Measurements from ENCODE around the gene PCDHB14.
"Not testable (repeated sequence)": the region's sequence is repeated elsewhere in the genome, so short reads cannot be mapped to it uniquely, and the experiment has no call there.

PCDHB14 gene

GRCh38 chr5:141208478-141208877 lies 14.7 kb upstream of the PCDHB14 start, which contains the start of gene PCDHB12:
Gene PCDHB12 (plus strand): TSS chr5:141208719. CDS start chr5:141208908, 189 bp downstream.
- no peak within 1 kb of the TSS for H3K4me3 ChIP-seq (ENCODE audit: low read length)
- TF ChIP-seq, protein P1, sequence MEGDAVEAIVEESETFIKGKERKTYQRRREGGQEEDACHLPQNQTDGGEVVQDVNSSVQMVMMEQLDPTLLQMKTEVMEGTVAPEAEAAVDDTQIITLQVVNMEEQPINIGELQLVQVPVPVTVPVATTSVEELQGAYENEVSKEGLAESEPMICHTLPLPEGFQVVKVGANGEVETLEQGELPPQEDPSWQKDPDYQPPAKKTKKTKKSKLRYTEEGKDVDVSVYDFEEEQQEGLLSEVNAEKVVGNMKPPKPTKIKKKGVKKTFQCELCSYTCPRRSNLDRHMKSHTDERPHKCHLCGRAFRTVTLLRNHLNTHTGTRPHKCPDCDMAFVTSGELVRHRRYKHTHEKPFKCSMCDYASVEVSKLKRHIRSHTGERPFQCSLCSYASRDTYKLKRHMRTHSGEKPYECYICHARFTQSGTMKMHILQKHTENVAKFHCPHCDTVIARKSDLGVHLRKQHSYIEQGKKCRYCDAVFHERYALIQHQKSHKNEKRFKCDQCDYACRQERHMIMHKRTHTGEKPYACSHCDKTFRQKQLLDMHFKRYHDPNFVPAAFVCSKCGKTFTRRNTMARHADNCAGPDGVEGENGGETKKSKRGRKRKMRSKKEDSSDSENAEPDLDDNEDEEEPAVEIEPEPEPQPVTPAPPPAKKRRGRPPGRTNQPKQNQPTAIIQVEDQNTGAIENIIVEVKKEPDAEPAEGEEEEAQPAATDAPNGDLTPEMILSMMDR (conservative IDR thresholded peaks at IDR 0.05; ENCODE audit: low read depth, low read length) = no peak
- no peak for DNase-seq (ENCODE audit: low read depth)

- not testable (repeated sequence) for DNase-seq (ENCODE audit: low read depth); H3K4me3 ChIP-seq (ENCODE audit: low read length)
Observed at GRCh38 chr5:141210281-141210680, 12.9 kb upstream of the PCDHB14 start.

DNA sequence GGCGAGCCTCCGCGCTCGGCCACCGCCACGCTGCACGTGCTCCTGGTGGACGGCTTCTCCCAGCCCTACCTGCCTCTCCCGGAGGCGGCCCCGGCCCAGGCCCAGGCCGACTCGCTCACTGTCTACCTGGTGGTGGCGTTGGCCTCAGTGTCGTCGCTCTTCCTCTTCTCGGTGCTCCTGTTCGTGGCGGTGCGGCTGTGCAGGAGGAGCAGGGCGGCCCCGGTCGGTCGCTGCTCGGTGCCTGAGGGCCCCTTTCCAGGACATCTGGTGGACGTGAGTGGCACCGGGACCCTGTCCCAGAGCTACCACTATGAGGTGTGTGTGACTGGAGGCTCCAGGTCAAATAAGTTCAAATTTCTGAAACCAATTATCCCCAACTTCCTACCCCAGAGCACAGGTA lies 12.3 kb upstream of the PCDHB14 start:
- DNase-seq (ENCODE audit: low read depth); H3K4me3 ChIP-seq (ENCODE audit: low read length): not testable (repeated sequence)

DNA sequence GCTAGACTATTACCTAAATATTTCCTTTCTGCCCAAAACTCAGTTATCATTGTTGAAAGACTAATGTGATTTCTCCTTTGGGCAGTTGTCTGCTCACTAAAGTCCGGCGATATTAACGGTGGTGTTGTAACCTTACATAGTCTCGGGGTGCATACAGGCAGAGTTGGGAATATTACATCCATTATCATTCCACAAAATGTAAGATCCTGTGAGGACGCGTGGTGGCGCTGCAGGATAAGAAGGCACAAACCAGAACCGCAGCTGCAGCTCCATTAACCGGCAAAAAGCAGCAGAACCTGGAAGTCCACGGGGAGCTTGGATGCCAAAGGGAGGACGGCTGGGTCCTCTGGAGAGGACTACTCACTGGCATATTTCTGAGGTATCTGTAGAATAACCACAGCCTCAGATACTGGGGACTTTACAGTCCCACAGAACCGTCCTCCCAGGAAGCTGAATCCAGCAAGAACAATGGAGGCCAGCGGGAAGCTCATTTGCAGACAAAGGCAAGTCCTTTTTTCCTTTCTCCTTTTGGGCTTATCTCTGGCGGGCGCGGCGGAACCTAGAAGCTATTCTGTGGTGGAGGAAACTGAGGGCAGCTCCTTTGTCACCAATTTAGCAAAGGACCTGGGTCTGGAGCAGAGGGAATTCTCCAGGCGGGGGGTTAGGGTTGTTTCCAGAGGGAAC lies 9.3 kb upstream of the PCDHB14 start, which contains the start of gene PCDHB13:
Gene PCDHB13, plus strand, starts transcription at position 264 of the 684 bp plus-strand sequence. Its CDS starts 205 bp downstream, at position 469.
- DNase-seq (ENCODE audit: low read depth); H3K4me3 ChIP-seq (ENCODE audit: low read length): not testable (repeated sequence)

DNA sequence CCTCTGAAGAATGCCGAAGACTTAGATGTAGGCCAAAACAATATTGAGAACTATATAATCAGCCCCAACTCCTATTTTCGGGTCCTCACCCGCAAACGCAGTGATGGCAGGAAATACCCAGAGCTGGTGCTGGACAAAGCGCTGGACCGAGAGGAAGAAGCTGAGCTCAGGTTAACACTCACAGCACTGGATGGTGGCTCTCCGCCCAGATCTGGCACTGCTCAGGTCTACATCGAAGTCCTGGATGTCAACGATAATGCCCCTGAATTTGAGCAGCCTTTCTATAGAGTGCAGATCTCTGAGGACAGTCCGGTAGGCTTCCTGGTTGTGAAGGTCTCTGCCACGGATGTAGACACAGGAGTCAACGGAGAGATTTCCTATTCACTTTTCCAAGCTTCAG lies 8.6 kb upstream of the PCDHB14 start:
- DNase-seq (ENCODE audit: low read depth); H3K4me3 ChIP-seq (ENCODE audit: low read length): not testable (repeated sequence)

DNA sequence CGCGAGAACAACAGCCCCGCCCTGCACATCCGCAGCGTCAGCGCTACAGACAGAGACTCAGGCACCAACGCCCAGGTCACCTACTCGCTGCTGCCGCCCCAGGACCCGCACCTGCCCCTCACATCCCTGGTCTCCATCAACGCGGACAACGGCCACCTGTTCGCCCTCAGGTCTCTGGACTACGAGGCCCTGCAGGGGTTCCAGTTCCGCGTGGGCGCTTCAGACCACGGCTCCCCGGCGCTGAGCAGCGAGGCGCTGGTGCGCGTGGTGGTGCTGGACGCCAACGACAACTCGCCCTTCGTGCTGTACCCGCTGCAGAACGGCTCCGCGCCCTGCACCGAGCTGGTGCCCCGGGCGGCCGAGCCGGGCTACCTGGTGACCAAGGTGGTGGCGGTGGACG lies 7.6 kb upstream of the PCDHB14 start:
- not testable (repeated sequence) for H3K4me3 ChIP-seq (ENCODE audit: low read length); DNase-seq (ENCODE audit: low read depth)

GRCh38 chr5:141216035-141216434 lies 7.1 kb upstream of the PCDHB14 start:
- H3K4me3 ChIP-seq (ENCODE audit: low read length); DNase-seq (ENCODE audit: low read depth): not testable (repeated sequence)

DNA sequence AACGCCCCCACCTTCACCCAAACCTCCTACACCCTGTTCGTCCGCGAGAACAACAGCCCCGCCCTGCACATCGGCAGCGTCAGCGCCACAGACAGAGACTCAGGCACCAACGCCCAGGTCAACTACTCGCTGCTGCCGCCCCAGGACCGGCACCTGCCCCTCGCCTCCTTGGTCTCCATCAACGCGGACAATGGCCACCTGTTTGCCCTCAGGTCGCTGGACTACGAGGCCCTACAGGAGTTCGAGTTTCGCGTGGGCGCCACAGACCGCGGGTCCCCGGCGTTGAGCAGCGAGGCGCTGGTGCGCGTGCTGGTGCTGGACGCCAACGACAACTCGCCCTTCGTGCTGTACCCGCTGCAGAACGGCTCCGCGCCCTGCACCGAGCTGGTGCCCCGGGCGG lies 1.7 kb downstream of the PCDHB14 start:
- not testable (repeated sequence) for DNase-seq (ENCODE audit: low read depth); H3K4me3 ChIP-seq (ENCODE audit: low read length)

- not testable (repeated sequence) for DNase-seq (ENCODE audit: low read depth)
Observed at GRCh38 chr5:141225421-141225820, 2.3 kb downstream of the PCDHB14 start.

GRCh38 chr5:141234109-141234667 lies 11.0 kb downstream of the PCDHB14 start:
- TF ChIP-seq, protein P1 (conservative IDR thresholded peaks at IDR 0.05; ENCODE audit: low read depth, low read length) = no peak
- H3K4me3 ChIP-seq (ENCODE audit: low read length) = no peak overlapping the region
- DNase-seq (ENCODE audit: low read depth) = no peak

More at GRCh38 chr5:141225421-141225820, 2.3 kb downstream of the PCDHB14 start:
- not testable (repeated sequence) for H3K4me3 ChIP-seq (ENCODE audit: low read length)

- H3K4me3 ChIP-seq (ENCODE audit: low read length); DNase-seq (ENCODE audit: low read depth): not testable (repeated sequence)
Observed at GRCh38 chr5:141235922-141236321, 12.8 kb downstream of the PCDHB14 start.

DNA sequence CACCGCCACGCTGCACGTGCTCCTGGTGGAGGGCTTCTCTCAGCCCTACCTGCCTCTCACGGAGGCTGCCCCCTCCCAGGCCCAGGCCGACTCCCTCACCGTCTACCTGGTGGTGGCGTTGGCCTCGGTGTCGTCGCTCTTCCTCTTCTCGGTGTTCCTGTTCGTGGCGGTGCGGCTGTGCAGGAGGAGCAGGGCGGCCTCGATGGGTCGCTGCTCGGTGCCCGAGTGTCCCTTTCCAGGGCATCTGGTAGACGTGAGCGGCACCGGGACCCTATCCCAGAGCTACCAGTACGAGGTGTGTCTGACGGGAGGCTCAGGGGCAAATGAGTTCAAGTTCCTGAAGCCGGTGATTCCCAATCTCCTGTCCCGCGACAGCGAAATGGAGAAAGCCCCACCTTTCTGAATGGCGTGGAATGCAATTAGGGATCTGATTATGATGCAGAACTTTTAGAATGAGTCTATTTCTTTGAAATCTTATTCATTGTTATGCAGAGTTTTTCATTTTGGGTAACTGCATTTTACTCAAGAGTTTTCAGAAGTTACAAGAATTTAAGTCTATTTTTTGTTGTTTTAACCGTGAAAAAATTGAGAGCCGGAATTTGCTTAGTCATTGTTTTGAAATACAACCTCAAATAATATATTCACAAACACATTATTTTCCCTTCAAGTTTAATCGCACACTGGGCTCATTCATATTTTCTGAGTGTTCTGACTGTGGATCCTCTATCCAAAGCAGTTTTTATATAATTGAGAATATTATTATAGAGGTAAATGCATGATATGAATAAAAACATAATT lies 13.6 kb downstream of the PCDHB14 start:
- no peak for DNase-seq (ENCODE audit: low read depth)
- TF ChIP-seq, protein P1 (conservative IDR thresholded peaks at IDR 0.05; ENCODE audit: low read depth, low read length) = no peak
- no peak overlapping the region for H3K4me3 ChIP-seq (ENCODE audit: low read length)

Measured in retinal pigment epithelial cell (primary cell).